Activated B cell treated with CpG ODN at 0.5 μM for 24 hours (primary cell): ENCODE data around the gene EXT2. TPM values are rescaled to one million over a fixed set of nuclear protein-coding genes. Genes with fewer than 3 reads are reported as not detected.

Experiments
- ATAC-seq: fragments of 200-7000 bp; cut with Tn5 transposase; one replicate; pipeline ENCODE4 v1.10.0; 2021; ENCODE audit warnings: low read depth, mild to moderate bottlenecking, moderate library complexity
- CTCF ChIA-PET: fragments of 350-600 bp; sonication (Branson Sonifier 250); formaldehyde crosslinking; loops from one replicate; lab custom pipeline; 2021; ENCODE audit warnings: antibody characterized with exemption; lab: Charles Lee
- POLR2A ChIA-PET: fragments of 350-600 bp; sonication (Branson Sonifier 250); formaldehyde crosslinking; loops from one replicate; lab custom pipeline; 2021; ENCODE audit warnings: antibody characterized with exemption; lab: Charles Lee
- DNase-seq: peaks from one replicate; pipeline ENCODE4 v3.0.0; 2022
- H3K27ac Mint-ChIP-seq: one replicate; pipeline ENCODE4 v1.8.0; 2020; ENCODE audit warnings: mixed read lengths
- H3K27me3 Mint-ChIP-seq: one replicate; pipeline ENCODE4 v1.8.0; 2021; ENCODE audit warnings: mixed read lengths
- H3K36me3 Mint-ChIP-seq: one replicate; pipeline ENCODE4 v1.8.0; 2021; ENCODE audit warnings: low read depth, mixed read lengths
- H3K4me1 Mint-ChIP-seq: one replicate; pipeline ENCODE4 v1.8.0; 2021; ENCODE audit warnings: mixed read lengths
- H3K4me3 Mint-ChIP-seq: one replicate; pipeline ENCODE4 v1.8.0; 2020; ENCODE audit warnings: mild to moderate bottlenecking, mixed read lengths
- H3K9me3 Mint-ChIP-seq: one replicate; pipeline ENCODE4 v1.8.0; 2020; ENCODE audit warnings: mixed read lengths
- intact Hi-C: fragments of 100-400 bp; cut with micrococcal nuclease; formaldehyde crosslinking; loops from one replicate; pipeline ENCODE4 v1.15.1; 2024
- total RNA-seq: library from RNA; stranded (reverse); gene quantifications from 2 replicates; pipeline ENCODE4 v1.2.3, GENCODE V29; 2022
- TF ChIP-seq, protein P1 (sequence below): fragments of 200-600 bp; IDR thresholded peaks from one replicate; pipeline ENCODE4 v1.8.0; 2022; ENCODE audit warnings: antibody characterized with exemption, mild to moderate bottlenecking

Gene EXT2
- total RNA-seq, 1 donor from 2014 or later = 22.1 TPM

- ChIA-PET POLR2A (no interaction called here), CTCF (no interaction called here)
- peaks cover 9% of the 10 kb centered on the region for H3K9me3 Mint-ChIP-seq
- H3K4me1 Mint-ChIP-seq = no peaks in the 10 kb centered on the region
- ATAC-seq = no peak
- TF ChIP-seq, protein P1, sequence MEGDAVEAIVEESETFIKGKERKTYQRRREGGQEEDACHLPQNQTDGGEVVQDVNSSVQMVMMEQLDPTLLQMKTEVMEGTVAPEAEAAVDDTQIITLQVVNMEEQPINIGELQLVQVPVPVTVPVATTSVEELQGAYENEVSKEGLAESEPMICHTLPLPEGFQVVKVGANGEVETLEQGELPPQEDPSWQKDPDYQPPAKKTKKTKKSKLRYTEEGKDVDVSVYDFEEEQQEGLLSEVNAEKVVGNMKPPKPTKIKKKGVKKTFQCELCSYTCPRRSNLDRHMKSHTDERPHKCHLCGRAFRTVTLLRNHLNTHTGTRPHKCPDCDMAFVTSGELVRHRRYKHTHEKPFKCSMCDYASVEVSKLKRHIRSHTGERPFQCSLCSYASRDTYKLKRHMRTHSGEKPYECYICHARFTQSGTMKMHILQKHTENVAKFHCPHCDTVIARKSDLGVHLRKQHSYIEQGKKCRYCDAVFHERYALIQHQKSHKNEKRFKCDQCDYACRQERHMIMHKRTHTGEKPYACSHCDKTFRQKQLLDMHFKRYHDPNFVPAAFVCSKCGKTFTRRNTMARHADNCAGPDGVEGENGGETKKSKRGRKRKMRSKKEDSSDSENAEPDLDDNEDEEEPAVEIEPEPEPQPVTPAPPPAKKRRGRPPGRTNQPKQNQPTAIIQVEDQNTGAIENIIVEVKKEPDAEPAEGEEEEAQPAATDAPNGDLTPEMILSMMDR = no peak
- no peak for DNase-seq
- H3K27me3 Mint-ChIP-seq = no peaks in the 10 kb centered on the region
- no peak overlapping the region for H3K27ac Mint-ChIP-seq
- no peak overlapping the region for H3K4me3 Mint-ChIP-seq
- intact Hi-C loops = no loop called here
- peaks cover 68% of the 10 kb centered on the region for H3K36me3 Mint-ChIP-seq
Observed at GRCh38 chr11:44207292-44207691, 111.8 kb downstream of the EXT2 start.

DNA sequence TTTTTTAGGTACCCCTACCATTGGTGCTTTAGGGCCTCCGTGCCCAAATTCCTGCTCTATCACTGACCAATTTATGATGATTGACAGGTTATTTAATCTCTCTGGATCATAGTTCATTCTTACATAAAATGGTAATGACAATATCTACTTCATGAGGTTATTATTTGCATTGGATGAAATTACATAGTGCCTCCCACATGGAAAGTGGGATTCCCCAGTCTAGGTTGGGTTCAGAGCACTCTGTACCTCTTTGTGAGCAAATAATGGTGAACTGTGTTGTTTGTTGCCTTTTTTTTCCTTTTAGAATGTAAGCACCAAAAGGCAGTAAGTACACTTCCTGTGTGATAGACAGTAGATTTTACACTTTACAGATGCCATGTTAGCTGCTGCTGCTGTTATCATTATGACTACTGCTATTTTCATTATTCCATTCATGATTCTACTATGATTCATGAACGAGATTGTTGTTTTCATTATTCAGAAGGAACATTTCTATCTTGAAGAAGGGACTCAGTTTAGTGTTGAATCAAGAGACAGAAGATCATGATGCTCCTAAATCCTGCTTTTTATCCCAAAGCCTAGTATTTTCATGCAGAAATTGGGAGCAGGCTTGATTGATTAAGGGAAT is 113.6 kb downstream of the EXT2 start:
- POLR2A ChIA-PET = no interaction called here
- ATAC-seq = no peak
- H3K4me3 Mint-ChIP-seq = no peak overlapping the region

DNA sequence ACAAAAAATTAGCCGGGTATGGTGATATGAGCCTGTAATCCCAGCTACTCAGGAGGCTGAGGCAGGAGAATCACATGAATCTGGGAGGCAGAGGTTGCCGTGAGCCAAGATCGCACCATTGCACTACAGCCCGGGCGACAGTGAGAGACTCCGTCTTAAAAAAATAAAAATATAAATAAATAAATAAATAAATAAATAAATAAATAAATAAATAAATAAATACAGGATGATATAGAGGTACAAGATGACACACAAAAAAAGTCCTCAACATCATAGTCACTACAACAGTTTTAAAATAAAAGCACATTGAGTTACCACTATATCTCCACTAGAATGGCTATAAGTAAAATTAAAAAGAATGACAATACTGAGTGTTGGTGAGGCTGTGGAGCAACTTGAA is 116.7 kb downstream of the EXT2 start:
- ChIA-PET CTCF (no interaction called here), POLR2A (no interaction called here)
- H3K4me1 Mint-ChIP-seq = no peaks in the 10 kb centered on the region
- no peaks in the 10 kb centered on the region for H3K27me3 Mint-ChIP-seq
- H3K27ac Mint-ChIP-seq = no peak overlapping the region
- H3K9me3 Mint-ChIP-seq = peaks cover 18% of the 10 kb centered on the region
- TF ChIP-seq, protein P1 = no peak
- H3K4me3 Mint-ChIP-seq = no peak overlapping the region
- intact Hi-C loops = no loop called here
- peaks cover 55% of the 10 kb centered on the region for H3K36me3 Mint-ChIP-seq
- DNase-seq (no peak), ATAC-seq (no peak)

More for the DNA sequence above, 113.6 kb downstream of the EXT2 start:
- TF ChIP-seq, protein P1 = no peak
- no peaks in the 10 kb centered on the region for H3K27me3 Mint-ChIP-seq
- CTCF ChIA-PET = no interaction called here
- intact Hi-C loops = no loop called here
- no peaks in the 10 kb centered on the region for H3K4me1 Mint-ChIP-seq
- H3K36me3 Mint-ChIP-seq = peaks cover 65% of the 10 kb centered on the region
- H3K9me3 Mint-ChIP-seq = peaks cover 18% of the 10 kb centered on the region
- DNase-seq = no peak
- H3K27ac Mint-ChIP-seq = no peak overlapping the region

DNA sequence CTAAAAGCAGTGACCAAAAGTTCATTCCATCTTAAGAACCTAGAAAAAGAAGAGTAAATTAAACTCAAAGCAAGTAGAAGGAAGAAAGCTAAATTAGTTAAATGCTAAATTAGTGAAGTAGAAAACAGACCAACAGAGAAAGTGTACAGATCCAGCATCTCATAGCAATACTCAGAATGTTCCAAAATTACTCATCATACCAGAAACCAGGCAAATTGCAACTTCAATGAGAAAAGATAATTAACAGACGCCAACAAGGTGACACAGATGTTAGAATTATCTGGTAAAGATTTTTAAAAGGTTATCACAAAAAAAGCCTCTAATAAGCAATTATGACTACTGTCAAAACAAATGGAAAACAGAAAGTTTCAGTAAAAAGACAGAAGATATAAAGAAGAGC is 117.7 kb downstream of the EXT2 start:
- intact Hi-C loops = no loop called here
- peaks cover 55% of the 10 kb centered on the region for H3K36me3 Mint-ChIP-seq
- ChIA-PET CTCF (no interaction called here), POLR2A (no interaction called here)
- TF ChIP-seq, protein P1 = no peak
- no peak overlapping the region for H3K27ac Mint-ChIP-seq
- DNase-seq = no peak
- no peaks in the 10 kb centered on the region for H3K4me1 Mint-ChIP-seq
- no peak overlapping the region for H3K4me3 Mint-ChIP-seq
- peaks cover 18% of the 10 kb centered on the region for H3K9me3 Mint-ChIP-seq
- ATAC-seq = no peak
- no peaks in the 10 kb centered on the region for H3K27me3 Mint-ChIP-seq

DNA sequence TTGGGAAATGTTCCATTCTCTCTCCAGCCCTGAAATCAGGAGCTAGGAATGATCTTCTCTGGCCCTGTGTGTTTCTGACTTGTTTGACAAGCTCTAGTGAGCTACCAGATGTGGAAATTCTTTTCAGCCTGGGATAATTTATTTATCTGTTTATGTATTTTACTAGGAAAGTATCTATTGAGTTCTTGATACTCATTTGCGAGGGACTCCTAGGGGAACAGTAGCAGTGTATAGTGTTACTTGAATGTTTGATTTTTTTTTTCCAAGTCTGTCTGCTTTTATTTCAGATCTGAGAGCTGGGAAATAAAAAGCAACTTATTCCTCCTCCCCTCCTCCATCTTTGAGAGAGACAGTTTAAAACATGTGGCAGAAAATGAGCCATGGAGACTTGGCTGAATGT is 122.0 kb downstream of the EXT2 start:
- peaks cover 7% of the 10 kb centered on the region for H3K9me3 Mint-ChIP-seq
- no peaks in the 10 kb centered on the region for H3K4me1 Mint-ChIP-seq
- peaks cover 37% of the 10 kb centered on the region for H3K36me3 Mint-ChIP-seq
- ChIA-PET CTCF (no interaction called here), POLR2A (no interaction called here)
- TF ChIP-seq, protein P1 = no peak
- ATAC-seq = no peak
- no peaks in the 10 kb centered on the region for H3K27me3 Mint-ChIP-seq
- DNase-seq = no peak
- H3K4me3 Mint-ChIP-seq = no peak overlapping the region
- no peak overlapping the region for H3K27ac Mint-ChIP-seq
- intact Hi-C loops = no loop called here
